CD4-positive, CD25-positive, alpha-beta regulatory T cell (primary cell): ENCODE data around the gene ATP8B2. TPM values are rescaled to one million over a fixed set of nuclear protein-coding genes. Genes with fewer than 3 reads are reported as not detected.
A peak's percentile ranks its signal among the peaks of the same experiment; 100 is the strongest.

Experiments
- ATAC-seq, 2 donors: fragments of 150-1000 bp; cut with Tn5 transposase; one replicate each; pipeline ENCODE4 v1.10.0; 2021; ENCODE audit warnings: low read depth in 2 of 2, moderate number of reproducible peaks in 2 of 2, moderate library complexity in 1 of 2
- DNase-seq, 3 donors: peaks; one replicate each; pipeline versions ENCODE4 v3.0.0 to v3.0.0-alpha.2; 2012 to 2022; ENCODE audit warnings: mixed read lengths in 1 of 3
- H3K27ac ChIP-seq: one replicate; pipeline ENCODE4 v1.7.0; 2013; ENCODE audit warnings: mild to moderate bottlenecking, low read length; ENCODE audit not compliant: insufficient read depth, poor library complexity, severe bottlenecking
- H3K27me3 ChIP-seq: one replicate; pipeline ENCODE4 v1.7.0; 2013; ENCODE audit warnings: low read length; ENCODE audit not compliant: control insufficient read depth, insufficient read depth
- H3K36me3 ChIP-seq: one replicate; pipeline ENCODE4 v1.7.0; 2013; ENCODE audit warnings: mild to moderate bottlenecking, low read length, moderate library complexity; ENCODE audit not compliant: control insufficient read depth, insufficient read depth
- H3K4me1 ChIP-seq: 2 replicates; pipeline ENCODE4 v1.7.0; 2013; ENCODE audit warnings: mild to moderate bottlenecking, low read length; ENCODE audit not compliant: insufficient read depth, control insufficient read depth, poor library complexity, severe bottlenecking
- H3K4me3 ChIP-seq: one replicate; pipeline ENCODE4 v1.7.0; 2013; ENCODE audit warnings: low read depth, mild to moderate bottlenecking, low read length, moderate library complexity
- H3K9me3 ChIP-seq, 2 experiments: 1 replicate in 1 of 2; 2 replicates in 1 of 2; pipeline ENCODE4 v1.7.0; 2013; ENCODE audit warnings: low read length in 2 of 2, mild to moderate bottlenecking in 1 of 2, moderate library complexity in 1 of 2; ENCODE audit not compliant: control insufficient read depth in 2 of 2
- H3K27ac Mint-ChIP-seq, 3 donors: one replicate each; pipeline ENCODE4 v1.8.0; 2020 to 2022; ENCODE audit warnings: mild to moderate bottlenecking in 3 of 3, mixed read lengths in 3 of 3, moderate library complexity in 2 of 3
- H3K27me3 Mint-ChIP-seq: one replicate; pipeline ENCODE4 v1.8.0; 2022; ENCODE audit warnings: mild to moderate bottlenecking, mixed read lengths
- H3K36me3 Mint-ChIP-seq: one replicate; pipeline ENCODE4 v1.8.0; 2020; ENCODE audit warnings: mixed read lengths
- H3K4me1 Mint-ChIP-seq, 4 donors: one replicate each; pipeline ENCODE4 v1.8.0; 2020 to 2022; ENCODE audit warnings: mixed read lengths in 4 of 4, mild to moderate bottlenecking in 1 of 4
- H3K4me3 Mint-ChIP-seq, 4 donors: one replicate each; pipeline ENCODE4 v1.8.0; 2020 to 2022; ENCODE audit warnings: mild to moderate bottlenecking in 4 of 4, mixed read lengths in 4 of 4, moderate library complexity in 3 of 4
- H3K9me3 Mint-ChIP-seq, 7 donors: one replicate each; pipeline ENCODE4 v1.8.0; 2020 to 2022; ENCODE audit warnings: mixed read lengths in 7 of 7, mild to moderate bottlenecking in 3 of 7, moderate library complexity in 2 of 7
- polyA plus RNA-seq, 4 donors: library from polyadenylated mRNA; unstranded; fragments of 300-500 nt; fragmentation: Illumina TruSeq; gene quantifications; one replicate each; pipeline ENCODE4 v1.2.3, GENCODE V29; 2021
- total RNA-seq: library from RNA; stranded (reverse); gene quantifications from one replicate; pipeline ENCODE4 v1.2.3, GENCODE V29; 2022

ATP8B2 gene
- total and polyA plus RNA-seq, 5 donors from 2014 or later, result 76.0 to 267 (median 118) TPM

GRCh38 chr1:154325583-154326545 is 539 bp downstream of the ATP8B2 start:
- Histone ChIP-seq H3K27me3 (no peaks in the 10 kb centered on the region), H3K9me3 (no peaks in the 10 kb centered on the region), H3K4me3 (peak overlapping the region; percentile 90), H3K36me3 (peaks cover 7% of the 10 kb centered on the region), H3K4me1 (peaks cover 54% of the 10 kb centered on the region), H3K27ac (peak overlapping the region; percentile 91)
- Mint-ChIP-seq H3K27ac (peak overlapping the region; percentile 89 to 96 (median 95)), H3K36me3 (peaks cover 8% of the 10 kb centered on the region), H3K4me3 (peak overlapping the region; percentile 93 to 99 (median 98)), H3K9me3 (no peaks in the 10 kb centered on the region), H3K4me1 (peaks cover 6 to 49% (median 23%) of the 10 kb centered on the region in 4 donors), H3K27me3 (peaks cover 4% of the 10 kb centered on the region)
- ATAC-seq, result peak; percentile 1 to 3
- peak; percentile 20 to 46 (median 44) for DNase-seq

GRCh38 chr1:154326546-154327465 is 1.5 kb downstream of the ATP8B2 start:
- Histone ChIP-seq H3K36me3 (peaks cover 17% of the 10 kb centered on the region), H3K9me3 (no peaks in the 10 kb centered on the region), H3K27me3 (no peaks in the 10 kb centered on the region), H3K4me3 (peak overlapping the region; percentile 90), H3K4me1 (peaks cover 63% of the 10 kb centered on the region), H3K27ac (peak overlapping the region; percentile 91)
- peaks cover 14% of the 10 kb centered on the region for H3K36me3 Mint-ChIP-seq
- no peaks in the 10 kb centered on the region for H3K27me3 Mint-ChIP-seq
- H3K9me3 Mint-ChIP-seq, result no peaks in the 10 kb centered on the region
- ATAC-seq (no peak), DNase-seq (peak in 1 of 3 donors; percentile 68)
- peak overlapping the region; percentile 89 to 96 (median 95) for H3K27ac Mint-ChIP-seq
- peak overlapping the region; percentile 93 to 99 (median 98) for H3K4me3 Mint-ChIP-seq
- H3K4me1 Mint-ChIP-seq, result peaks cover 6 to 58% (median 29%) of the 10 kb centered on the region in 4 donors

- peak overlapping the region; percentile 91 for H3K27ac ChIP-seq
- DNase-seq (peak; percentile 38 to 85 (median 43)), ATAC-seq (no peak)
- H3K4me3 Mint-ChIP-seq, result peak overlapping the region; percentile 98 to 99 (median 98)
- H3K36me3 ChIP-seq, result peaks cover 25% of the 10 kb centered on the region
- no peaks in the 10 kb centered on the region for H3K9me3 ChIP-seq
- peak overlapping the region; percentile 90 for H3K4me3 ChIP-seq
- H3K27me3 Mint-ChIP-seq, result no peaks in the 10 kb centered on the region
- H3K27ac Mint-ChIP-seq, result peak overlapping the region; percentile 90 to 95 (median 92)
- H3K9me3 Mint-ChIP-seq, result no peaks in the 10 kb centered on the region
- peaks cover 6 to 67% (median 36%) of the 10 kb centered on the region in 4 donors for H3K4me1 Mint-ChIP-seq
- H3K36me3 Mint-ChIP-seq, result peaks cover 23% of the 10 kb centered on the region
- H3K4me1 ChIP-seq, result peaks cover 71% of the 10 kb centered on the region
- no peaks in the 10 kb centered on the region for H3K27me3 ChIP-seq
Observed at GRCh38 chr1:154327466-154328317, 2.4 kb downstream of the ATP8B2 start.

GRCh38 chr1:154328318-154329151 is 3.2 kb downstream of the ATP8B2 start:
- Mint-ChIP-seq H3K27ac (peak overlapping the region; percentile 82 to 95 (median 93)), H3K9me3 (no peaks in the 10 kb centered on the region), H3K4me1 (peaks cover 6 to 75% (median 37%) of the 10 kb centered on the region in 4 donors), H3K4me3 (peak overlapping the region; percentile 98 to 99 (median 98)), H3K27me3 (no peaks in the 10 kb centered on the region), H3K36me3 (peaks cover 27% of the 10 kb centered on the region)
- ATAC-seq, result peak; percentile 75 to 78
- Histone ChIP-seq H3K4me1 (peaks cover 78% of the 10 kb centered on the region), H3K27ac (peak overlapping the region; percentile 91), H3K9me3 (no peaks in the 10 kb centered on the region), H3K4me3 (peak overlapping the region; percentile 91), H3K36me3 (peaks cover 31% of the 10 kb centered on the region), H3K27me3 (no peaks in the 10 kb centered on the region)
- DNase-seq, result peak; percentile 87 to 89 (median 89)

GRCh38 chr1:154329152-154329521 is 3.8 kb downstream of the ATP8B2 start:
- no peaks in the 10 kb centered on the region for H3K27me3 Mint-ChIP-seq
- H3K4me1 Mint-ChIP-seq, result peaks cover 6 to 80% (median 42%) of the 10 kb centered on the region in 4 donors
- ATAC-seq, result no peak
- Histone ChIP-seq H3K9me3 (no peaks in the 10 kb centered on the region), H3K36me3 (peaks cover 36% of the 10 kb centered on the region), H3K27ac (peak overlapping the region; percentile 91), H3K4me1 (peaks cover 83% of the 10 kb centered on the region), H3K27me3 (no peaks in the 10 kb centered on the region), H3K4me3 (peak overlapping the region; percentile 91)
- no peaks in the 10 kb centered on the region for H3K9me3 Mint-ChIP-seq
- no peak for DNase-seq
- H3K36me3 Mint-ChIP-seq, result peaks cover 33% of the 10 kb centered on the region
- peak overlapping the region; percentile 80 to 98 (median 92) for H3K4me3 Mint-ChIP-seq
- peak overlapping the region; percentile 89 to 95 (median 93) for H3K27ac Mint-ChIP-seq

- no peaks in the 10 kb centered on the region for H3K9me3 Mint-ChIP-seq
- H3K36me3 ChIP-seq, result peaks cover 41% of the 10 kb centered on the region
- peak overlapping the region; percentile 80 to 98 (median 92) for H3K4me3 Mint-ChIP-seq
- peak overlapping the region; percentile 91 for H3K4me3 ChIP-seq
- peaks cover 6 to 81% (median 47%) of the 10 kb centered on the region in 4 donors for H3K4me1 Mint-ChIP-seq
- no peaks in the 10 kb centered on the region for H3K27me3 ChIP-seq
- peak overlapping the region; percentile 91 for H3K27ac ChIP-seq
- H3K4me1 ChIP-seq, result peaks cover 83% of the 10 kb centered on the region
- peak overlapping the region; percentile 89 to 95 (median 93) for H3K27ac Mint-ChIP-seq
- no peaks in the 10 kb centered on the region for H3K9me3 ChIP-seq
- ATAC-seq, result no peak
- no peaks in the 10 kb centered on the region for H3K27me3 Mint-ChIP-seq
- peaks cover 33% of the 10 kb centered on the region for H3K36me3 Mint-ChIP-seq
- DNase-seq, result peak in 2 of 3 donors; percentile 34 to 65
Observed at GRCh38 chr1:154329551-154330131, 4.3 kb downstream of the ATP8B2 start.
